PC-3 (cell line): ENCODE measurements around the gene MYO10. TPM values are rescaled to one million over a fixed set of nuclear protein-coding genes. Genes with fewer than 3 reads are reported as not detected.

ENCODE experiments used
- ATAC-seq: fragments of 200-7000 bp; cut with Tn5 transposase; 2 replicates; pipeline ENCODE4 v1.9.1; 2020; ENCODE audit warnings: mild to moderate bottlenecking, moderate library complexity
- BruUV-seq: library from RNA; stranded (reverse); fragments of 400-500 nt; replicated peaks from 2 replicates; lab custom pipeline; 2021; lab: Mats Ljungman, UMichigan
- CTCF ChIA-PET: fragments of 300-600 bp; sonication (Branson Sonifier 250); formaldehyde crosslinking; loops from one replicate; lab custom pipeline; 2022; ENCODE audit warnings: antibody characterized with exemption; lab: Charles Lee
- POLR2A ChIA-PET: fragments of 300-600 bp; sonication (Branson Sonifier 250); formaldehyde crosslinking; loops from one replicate; lab custom pipeline; 2022; ENCODE audit warnings: antibody characterized with exemption; ENCODE audit not compliant: unreplicated experiment; lab: Charles Lee
- DNase-seq: peaks from one replicate; pipeline ENCODE4 v3.0.0-alpha.2; 2015
- H2AFZ ChIP-seq: fragments of 300-600 bp; sonication (generic); 2 replicates; pipeline ENCODE4 v1.6.0; 2016; ENCODE audit warnings: antibody characterized with exemption, low read length
- H3F3A ChIP-seq: fragments of 300-600 bp; sonication (generic); one replicate; pipeline ENCODE4 v1.6.0; 2017; ENCODE audit warnings: antibody characterized with exemption, low read length, control low read depth, mild to moderate bottlenecking; ENCODE audit not compliant: unreplicated experiment
- H3K27ac ChIP-seq: fragments of 300-600 bp; sonication (generic); 2 replicates; pipeline ENCODE4 v1.5.1; 2016; ENCODE audit warnings: mild to moderate bottlenecking, low read length
- H3K27me3 ChIP-seq: fragments of 300-600 bp; sonication (generic); 2 replicates; pipeline ENCODE4 v1.6.1; 2016; ENCODE audit warnings: low read length, mixed read lengths
- H3K36me3 ChIP-seq: fragments of 300-600 bp; sonication (generic); 2 replicates; pipeline ENCODE4 v1.6.1; 2016; ENCODE audit warnings: low read depth, mixed run types, low read length, mixed read lengths
- H3K4me1 ChIP-seq: fragments of 300-600 bp; sonication (generic); 2 replicates; pipeline ENCODE4 v1.5.1; 2016; ENCODE audit warnings: low read length; ENCODE audit not compliant: insufficient read depth
- H3K4me2 ChIP-seq: fragments of 300-600 bp; sonication (generic); 2 replicates; pipeline ENCODE4 v1.6.0; 2016; ENCODE audit warnings: low read length
- H3K4me3 ChIP-seq: fragments of 300-600 bp; sonication (generic); 2 replicates; pipeline ENCODE4 v1.5.1; 2016; ENCODE audit warnings: mild to moderate bottlenecking, low read length, mixed read lengths
- H3K79me2 ChIP-seq: fragments of 300-600 bp; sonication (generic); 2 replicates; pipeline ENCODE4 v1.6.1; 2017; ENCODE audit warnings: low read length, mixed read lengths
- H3K9ac ChIP-seq: fragments of 300-600 bp; sonication (generic); 2 replicates; pipeline ENCODE4 v1.6.0; 2016; ENCODE audit warnings: mild to moderate bottlenecking, low read length
- H3K9me2 ChIP-seq: fragments of 300-600 bp; sonication (generic); replicated peaks from 2 replicates; pipeline ENCODE4 v1.6.1; 2016; ENCODE audit warnings: mixed run types, low read length, mixed read lengths
- H3K9me3 ChIP-seq: fragments of 300-600 bp; sonication (generic); 2 replicates; pipeline ENCODE4 v1.6.1; 2016; ENCODE audit warnings: low read length, mixed read lengths
- H4K20me1 ChIP-seq: fragments of 300-600 bp; sonication (generic); 2 replicates; pipeline ENCODE4 v1.6.1; 2016; ENCODE audit warnings: low read length, mixed read lengths
- EZH2 ChIP-seq: fragments of 300-600 bp; sonication (generic); IDR thresholded peaks from one replicate; pipeline ENCODE4 v1.6.1; 2017; ENCODE audit warnings: antibody characterized with exemption, mild to moderate bottlenecking, low read length; ENCODE audit not compliant: unreplicated experiment
- EZH2phosphoT487 ChIP-seq: fragments of 300-600 bp; sonication (generic); IDR thresholded peaks from 2 replicates; pipeline ENCODE4 v1.6.1; 2018; ENCODE audit warnings: mild to moderate bottlenecking, antibody characterized with exemption, low read length, borderline replicate concordance
- intact Hi-C: fragments of 100-400 bp; cut with micrococcal nuclease; formaldehyde crosslinking; loops from 2 replicates; pipeline ENCODE4 v1.9.0; 2023
- total RNA-seq: library from RNA; depleted of rRNA; stranded (reverse); fragments of >200 nt; gene quantifications from 2 replicates; pipeline ENCODE4 v1.2.3, GENCODE V29; 2014
- TF ChIP-seq, protein P1 (sequence below): fragments of 300-600 bp; sonication (generic); conservative IDR thresholded peaks from 2 replicates; pipeline ENCODE4 v1.5.1; 2017; ENCODE audit warnings: antibody characterized with exemption, low read depth, mild to moderate bottlenecking, low read length

MYO10 gene
- total RNA-seq, 1 experiment from 2014 or later: 52.3 TPM

DNA sequence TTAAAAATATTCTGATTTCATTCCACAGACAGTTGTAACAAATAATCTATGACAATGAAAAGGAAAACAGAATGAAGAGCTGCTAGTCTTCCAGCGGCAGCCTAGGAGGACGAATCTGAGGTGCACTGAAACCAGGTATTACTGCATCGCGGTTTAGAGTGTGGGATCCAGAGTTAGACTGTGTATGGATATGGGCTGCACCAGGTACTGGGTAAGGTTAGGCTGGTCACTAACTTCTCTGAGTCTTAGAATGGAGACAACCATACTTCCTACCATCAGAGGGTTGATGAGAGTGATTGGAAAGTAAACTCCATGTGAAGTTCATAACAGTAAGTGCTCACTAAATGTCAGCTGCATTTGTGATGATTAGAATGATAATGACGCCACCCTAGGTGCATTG is 158.7 kb downstream of the MYO10 start:
- Histone ChIP-seq H3K27ac (no peak overlapping the region), H2AFZ (no peak overlapping the region), H3K79me2 (no peaks in the 10 kb centered on the region), H3K36me3 (peaks cover 21% of the 10 kb centered on the region), H3K4me3 (no peak overlapping the region), H3K4me1 (no peaks in the 10 kb centered on the region), H3K9ac (no peak overlapping the region), H3K9me2 (no peaks in the 10 kb centered on the region), H3F3A (no peaks in the 10 kb centered on the region), H3K27me3 (no peaks in the 10 kb centered on the region), H3K4me2 (no peak overlapping the region), H4K20me1 (no peaks in the 10 kb centered on the region), H3K9me3 (no peaks in the 10 kb centered on the region)
- CTCF ChIA-PET: no interaction called here
- ATAC-seq: no peak
- intact Hi-C loops: no loop called here
- TF ChIP-seq EZH2 (no peak), EZH2phosphoT487 (no peak)
- TF ChIP-seq, protein P1, sequence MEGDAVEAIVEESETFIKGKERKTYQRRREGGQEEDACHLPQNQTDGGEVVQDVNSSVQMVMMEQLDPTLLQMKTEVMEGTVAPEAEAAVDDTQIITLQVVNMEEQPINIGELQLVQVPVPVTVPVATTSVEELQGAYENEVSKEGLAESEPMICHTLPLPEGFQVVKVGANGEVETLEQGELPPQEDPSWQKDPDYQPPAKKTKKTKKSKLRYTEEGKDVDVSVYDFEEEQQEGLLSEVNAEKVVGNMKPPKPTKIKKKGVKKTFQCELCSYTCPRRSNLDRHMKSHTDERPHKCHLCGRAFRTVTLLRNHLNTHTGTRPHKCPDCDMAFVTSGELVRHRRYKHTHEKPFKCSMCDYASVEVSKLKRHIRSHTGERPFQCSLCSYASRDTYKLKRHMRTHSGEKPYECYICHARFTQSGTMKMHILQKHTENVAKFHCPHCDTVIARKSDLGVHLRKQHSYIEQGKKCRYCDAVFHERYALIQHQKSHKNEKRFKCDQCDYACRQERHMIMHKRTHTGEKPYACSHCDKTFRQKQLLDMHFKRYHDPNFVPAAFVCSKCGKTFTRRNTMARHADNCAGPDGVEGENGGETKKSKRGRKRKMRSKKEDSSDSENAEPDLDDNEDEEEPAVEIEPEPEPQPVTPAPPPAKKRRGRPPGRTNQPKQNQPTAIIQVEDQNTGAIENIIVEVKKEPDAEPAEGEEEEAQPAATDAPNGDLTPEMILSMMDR: no peak
- no peak for DNase-seq
- POLR2A ChIA-PET: no interaction called here
- no TSS peak for BruUV-seq

- ATAC-seq: no peak
- Histone ChIP-seq H3K27me3 (no peaks in the 10 kb centered on the region), H3K27ac (no peak overlapping the region), H3K79me2 (no peaks in the 10 kb centered on the region), H3K9me3 (no peaks in the 10 kb centered on the region), H3K36me3 (peaks cover 18% of the 10 kb centered on the region), H2AFZ (no peak overlapping the region), H3K4me1 (no peaks in the 10 kb centered on the region), H3F3A (no peaks in the 10 kb centered on the region), H3K4me3 (no peak overlapping the region), H3K9me2 (no peaks in the 10 kb centered on the region), H3K9ac (no peak overlapping the region), H3K4me2 (no peak overlapping the region), H4K20me1 (no peaks in the 10 kb centered on the region)
- BruUV-seq: no TSS peak
- ChIA-PET CTCF (no interaction called here), POLR2A (no interaction called here)
- intact Hi-C loops: no loop called here
- TF ChIP-seq, protein P1: no peak
- TF ChIP-seq EZH2 (no peak), EZH2phosphoT487 (no peak)
- DNase-seq: no peak
These were observed 159.4 kb downstream of the MYO10 start for GRCh38 chr5:16776611-16777251.

DNA sequence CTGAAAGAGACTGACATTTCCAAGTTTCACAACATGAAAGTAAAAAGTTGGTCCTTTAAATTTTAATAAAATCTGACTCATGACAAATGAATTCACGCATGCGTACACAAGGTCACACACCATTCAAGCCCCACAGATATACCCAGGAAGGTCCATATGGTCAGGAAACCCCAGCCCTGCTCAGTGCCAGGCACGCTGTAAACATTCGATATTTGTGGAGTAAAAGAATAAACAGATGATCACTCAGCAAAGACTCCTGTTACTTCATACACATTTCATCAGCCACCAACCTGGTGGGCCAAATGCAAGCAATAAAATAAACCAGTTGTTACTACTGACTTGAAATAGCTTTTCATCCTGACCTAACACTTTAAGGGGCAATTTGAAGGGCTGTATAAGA is 161.3 kb downstream of the MYO10 start:
- H3K4me3 ChIP-seq: no peak overlapping the region
- H2AFZ ChIP-seq: no peak overlapping the region
- H3K27me3 ChIP-seq: no peaks in the 10 kb centered on the region
- no TSS peak for BruUV-seq
- no peak for DNase-seq
- POLR2A ChIA-PET: no interaction called here
- no peaks in the 10 kb centered on the region for H3K9me3 ChIP-seq
- CTCF ChIA-PET: no interaction called here
- H3K4me2 ChIP-seq: no peak overlapping the region
- no peak for ATAC-seq
- TF ChIP-seq, protein P1: no peak
- TF ChIP-seq EZH2: no peak
- no peaks in the 10 kb centered on the region for H4K20me1 ChIP-seq
- no peaks in the 10 kb centered on the region for H3K79me2 ChIP-seq
- no peak overlapping the region for H3K9ac ChIP-seq
- peaks cover 8% of the 10 kb centered on the region; the same call in 1 of the 2 replicates for H3K36me3 ChIP-seq
- H3K27ac ChIP-seq: no peak overlapping the region
- H3F3A ChIP-seq: no peaks in the 10 kb centered on the region
- H3K4me1 ChIP-seq: no peaks in the 10 kb centered on the region
- intact Hi-C loops: no loop called here
- H3K9me2 ChIP-seq: no peaks in the 10 kb centered on the region
